NCI-H1092 (cell line): ENCODE data around the gene CUEDC1.

Source experiments
- DNase-seq: peaks from one replicate; lab custom pipeline; 2025; lab: John Stamatoyannopoulos, UW

CUEDC1 gene

DNA sequence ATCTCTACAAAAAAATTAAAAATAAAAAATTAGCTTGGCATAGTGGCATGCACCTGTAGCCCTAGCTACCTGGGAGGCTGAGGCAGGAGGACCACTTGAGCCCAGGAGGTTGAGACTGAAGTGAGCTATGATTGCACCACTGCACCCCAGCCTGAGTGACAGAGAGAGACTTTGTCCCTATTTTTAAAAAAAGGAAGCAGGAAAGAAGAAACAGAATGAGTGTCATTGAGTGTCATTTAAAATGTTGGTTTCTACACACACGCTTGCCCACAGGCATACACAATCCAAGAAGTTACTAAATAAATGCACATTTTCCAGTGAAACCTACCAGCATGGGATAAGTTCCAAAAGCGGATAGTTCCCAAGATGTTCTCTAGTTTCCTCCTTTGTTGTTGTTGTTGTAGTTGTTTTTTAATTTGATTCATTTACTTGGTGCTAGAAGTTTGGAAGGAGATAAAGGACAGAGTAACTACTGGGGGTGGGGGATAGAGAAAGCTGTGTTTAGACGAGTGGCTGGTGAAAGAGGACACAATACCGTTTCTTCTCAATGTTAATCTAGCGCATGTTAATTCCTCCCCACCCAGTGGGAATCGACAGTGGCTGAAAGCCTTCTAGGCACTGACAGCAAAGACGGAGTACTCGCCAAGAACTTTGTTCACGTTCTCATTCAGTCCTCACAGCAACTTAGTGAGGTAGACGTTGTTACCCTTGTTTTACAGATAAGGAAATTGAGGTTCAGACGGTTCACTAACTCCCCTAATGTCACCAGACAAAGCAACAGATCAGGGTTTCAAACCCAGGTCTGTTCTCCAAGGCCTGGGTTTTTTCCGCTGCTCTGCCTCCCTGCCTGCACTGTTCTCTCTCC lies 122.7 kb downstream of the CUEDC1 start:
- DNase-seq: no peak

DNA sequence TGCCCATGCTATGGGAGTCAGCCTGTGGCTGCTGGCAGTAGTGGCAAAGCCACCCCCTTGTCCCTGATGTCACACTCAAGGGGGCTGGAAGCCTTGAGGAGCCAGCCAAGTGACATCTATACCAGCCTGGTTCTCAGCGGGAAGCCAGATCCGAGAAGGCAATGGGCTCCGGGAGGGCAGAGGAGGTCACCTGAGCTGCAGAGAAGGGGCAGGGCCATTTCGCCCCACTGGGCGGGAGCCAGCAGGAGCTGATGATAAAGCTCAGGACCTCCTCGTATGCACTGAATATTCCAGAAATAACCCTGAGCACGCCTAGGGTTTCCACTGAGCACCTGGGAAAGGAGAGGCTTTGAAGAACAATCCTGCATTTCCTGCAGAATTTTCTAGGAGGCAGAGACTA lies 124.3 kb downstream of the CUEDC1 start:
- DNase-seq: no peak

DNA sequence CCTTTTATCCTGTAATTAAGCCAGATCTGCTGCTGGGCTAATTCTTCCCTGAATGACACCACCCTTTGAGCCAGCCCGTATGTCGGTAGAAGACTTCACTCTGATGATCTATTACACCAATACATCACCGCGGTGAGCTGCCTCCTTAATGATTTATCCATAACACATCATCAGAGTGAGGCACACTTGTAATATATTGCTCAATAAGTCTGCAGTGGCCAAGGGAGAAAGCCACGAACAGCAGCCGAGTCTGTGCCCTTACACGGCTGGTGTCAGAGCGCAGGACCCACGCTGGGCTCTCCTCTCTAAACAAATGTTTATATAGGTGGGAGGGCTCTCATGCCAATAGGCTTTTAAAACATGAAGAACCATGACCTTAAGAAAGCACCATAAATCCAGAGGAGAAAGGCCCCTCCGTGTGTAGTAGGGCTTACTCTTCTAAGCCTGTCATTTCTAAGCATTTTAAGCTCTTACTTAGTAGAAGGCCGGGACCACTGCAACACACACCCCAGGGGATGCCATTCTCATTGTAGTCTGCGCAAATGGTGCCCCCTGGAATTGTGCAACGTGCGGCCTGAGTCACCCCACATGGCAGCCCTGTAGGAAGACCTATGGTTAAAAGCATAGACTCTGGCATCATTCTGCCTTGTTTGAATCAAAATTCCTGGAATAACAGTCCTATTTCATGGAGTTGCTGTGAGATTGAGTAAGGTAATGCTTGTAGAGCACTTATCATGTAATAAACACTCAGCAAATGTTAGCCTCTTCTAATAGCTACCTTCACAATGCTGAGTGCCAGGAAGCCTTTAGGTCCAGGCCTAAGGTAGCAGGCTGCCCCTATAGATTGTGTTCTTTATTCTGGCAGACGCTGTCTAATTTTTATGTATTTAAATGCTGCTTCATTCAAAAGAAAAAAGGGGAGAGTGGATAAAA lies 131.5 kb downstream of the CUEDC1 start:
- DNase-seq: peak; percentile 32

DNA sequence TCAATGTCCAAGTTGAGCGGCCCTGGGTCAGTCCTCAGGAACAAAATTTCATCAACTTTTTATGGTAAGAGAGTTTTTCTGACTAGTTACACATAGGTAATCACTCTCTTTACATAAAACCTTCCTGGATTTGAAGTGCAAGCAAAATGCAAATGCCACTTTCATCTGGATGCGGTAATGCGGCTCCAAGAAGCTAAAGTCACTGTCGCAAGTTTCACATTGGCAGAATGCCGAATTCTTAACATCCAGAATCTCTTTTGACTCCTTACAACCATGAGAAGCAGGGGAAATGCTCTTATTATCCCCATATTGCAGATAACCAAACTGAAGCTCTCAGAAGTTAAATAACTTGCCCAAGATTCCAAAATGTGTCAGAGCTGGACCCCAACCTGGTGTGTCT lies 135.3 kb downstream of the CUEDC1 start:
- DNase-seq: no peak

DNA sequence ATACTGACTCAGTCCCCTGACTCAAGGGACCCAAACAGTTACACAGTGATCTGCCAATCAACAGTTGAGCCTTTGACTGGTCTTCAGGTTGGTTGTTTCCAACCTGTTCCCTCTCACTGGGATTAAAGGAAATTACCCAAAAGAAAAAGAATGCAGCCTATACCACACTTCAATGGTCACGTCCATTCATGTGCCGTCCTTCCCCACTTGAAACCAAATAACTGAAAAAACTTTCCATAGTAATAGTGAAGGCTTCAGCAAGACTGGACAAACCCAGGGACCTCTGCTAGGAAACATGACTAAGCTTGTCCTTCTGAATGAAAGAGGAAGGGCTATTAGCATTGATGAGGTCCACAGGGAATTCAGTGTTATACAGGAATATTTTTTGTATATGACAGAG lies 135.9 kb downstream of the CUEDC1 start:
- DNase-seq: no peak

DNA sequence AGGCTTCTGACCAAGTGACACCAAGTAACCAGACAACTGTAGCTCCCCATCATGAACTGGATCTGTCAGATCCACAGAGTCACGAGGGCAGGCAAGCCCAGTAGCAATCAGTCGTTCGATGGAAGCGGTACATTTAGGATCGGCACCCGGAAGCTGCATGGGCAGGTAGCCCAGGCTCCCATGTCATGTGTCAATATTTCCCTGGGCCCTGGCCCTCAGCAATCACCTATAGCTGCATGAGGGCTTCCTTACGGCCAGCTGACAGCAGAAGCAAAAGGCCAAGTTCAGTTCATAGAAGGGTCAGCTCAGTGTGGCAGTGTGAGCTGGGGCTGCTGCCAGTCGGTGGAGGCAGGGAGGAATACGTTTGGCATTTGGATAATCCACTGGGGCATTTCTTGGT lies 137.1 kb downstream of the CUEDC1 start:
- no peak for DNase-seq

DNA sequence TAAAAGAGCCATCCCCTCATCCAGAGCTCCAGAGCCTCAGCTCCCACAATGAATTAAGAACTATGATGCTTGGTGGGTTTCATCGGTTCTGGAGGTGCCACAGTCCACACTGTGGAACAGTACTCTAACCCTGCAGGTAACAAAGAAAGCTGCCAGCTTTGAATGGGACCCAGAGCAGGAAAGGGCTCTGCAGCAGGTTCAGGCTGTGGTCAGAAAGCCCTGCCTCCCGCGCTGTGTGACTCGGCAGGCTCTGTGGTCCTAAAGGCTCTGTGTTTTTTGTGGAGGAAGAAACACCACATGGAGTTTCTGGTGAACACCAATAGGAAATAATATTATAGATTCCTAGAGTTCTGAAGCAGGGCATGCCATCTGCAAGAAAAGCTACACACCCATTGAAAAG lies 137.9 kb downstream of the CUEDC1 start:
- no peak for DNase-seq

DNA sequence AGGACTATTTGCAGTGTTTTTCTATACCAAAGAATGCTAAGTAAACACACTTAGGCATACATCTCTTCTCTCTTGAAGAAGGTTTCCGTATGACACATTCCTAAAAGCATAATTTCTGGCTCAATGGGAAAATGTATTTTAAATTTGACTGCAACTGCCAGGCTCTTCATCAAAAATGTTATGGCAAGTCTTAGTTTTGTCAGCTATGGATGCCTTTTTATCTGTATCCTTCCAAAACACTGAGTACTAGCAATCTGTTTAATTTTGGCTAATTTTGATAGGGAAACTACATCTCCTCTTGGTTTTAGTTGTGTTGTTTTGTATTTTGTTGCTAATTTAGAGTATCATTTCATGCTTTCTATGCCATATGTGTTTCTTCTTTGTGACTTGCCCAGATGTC lies 140.8 kb downstream of the CUEDC1 start:
- DNase-seq: no peak

DNA sequence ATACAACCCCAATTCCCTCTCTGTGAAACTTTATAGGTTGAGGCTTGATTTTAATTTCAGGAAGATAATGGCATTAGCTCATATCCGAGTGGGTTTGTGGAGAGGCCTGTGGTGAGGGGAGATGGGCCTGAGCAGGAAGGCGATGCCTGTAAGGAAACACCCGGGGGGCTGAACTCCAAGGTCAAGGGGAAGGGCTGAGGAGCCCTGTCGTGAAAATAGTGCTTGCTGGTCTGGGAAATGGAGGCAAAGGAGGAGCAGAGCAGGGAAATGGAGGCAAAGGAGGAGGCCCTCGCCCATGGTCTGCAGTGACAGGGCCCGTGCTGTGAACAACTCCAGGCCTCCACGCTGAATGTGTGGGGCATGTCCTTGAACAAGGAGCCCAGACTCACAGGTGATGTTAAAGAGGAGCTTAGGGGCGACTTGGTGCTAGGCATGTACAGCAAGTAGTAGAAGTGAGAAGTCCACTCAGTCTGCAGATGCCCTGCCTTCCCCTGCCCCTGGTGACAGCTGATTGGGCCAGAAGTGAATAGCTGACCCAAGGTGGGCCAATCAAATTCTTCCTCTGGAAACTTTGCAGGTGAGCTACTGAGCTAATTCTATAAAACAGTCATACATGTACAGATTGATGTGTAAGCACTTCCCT lies 143.5 kb downstream of the CUEDC1 start:
- DNase-seq: no peak
